Suprapubic skin (tissue), 4 donors: ENCODE results near the gene PTPRF.

Source experiments
- POLR2A ChIP-seq, 2 donors: fragments of 450-650 bp; IDR thresholded peaks; one replicate each; pipeline ENCODE4 v1.6.1; 2017; ENCODE audit warnings: antibody characterized with exemption in 2 of 2, mild to moderate bottlenecking in 2 of 2, moderate library complexity in 2 of 2
- POLR2AphosphoS5 ChIP-seq, 3 donors: sonication (generic); formaldehyde crosslinking; IDR thresholded peaks; one replicate each; pipeline ENCODE4 v1.6.1; 2017; ENCODE audit warnings: antibody characterized with exemption in 3 of 3
- TF ChIP-seq, protein P1 (sequence below), 2 donors: fragments of 200-600 bp in 1 of 2; fragments of 450-650 bp in 1 of 2; sonication (generic) in 1 of 2; IDR thresholded peaks; one replicate each; pipeline ENCODE4 v1.5.1; 2016 to 2019; ENCODE audit warnings: antibody characterized with exemption in 2 of 2, mild to moderate bottlenecking in 1 of 2, moderate library complexity in 1 of 2

DNA sequence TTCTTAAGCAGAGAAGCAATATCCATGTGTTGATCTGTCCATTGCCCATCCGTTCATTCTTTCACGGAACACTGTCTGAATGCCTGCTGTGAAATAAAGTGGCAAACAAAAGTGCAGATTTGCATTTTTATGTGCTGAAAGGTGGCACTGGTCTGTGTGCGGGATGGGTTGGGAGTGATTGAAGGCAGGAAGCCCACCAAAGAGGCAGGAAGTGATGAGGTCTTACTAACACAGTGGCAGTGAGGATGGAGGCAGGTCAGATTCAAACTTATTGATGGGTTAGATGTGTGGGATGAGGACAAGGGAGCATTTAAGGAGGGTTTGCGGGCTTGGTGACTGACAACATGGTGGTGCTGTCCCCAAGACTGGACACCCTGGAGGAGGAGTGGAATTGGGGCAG, 8.3 kb downstream of the PTPRF start:
- TF ChIP-seq, protein P1, sequence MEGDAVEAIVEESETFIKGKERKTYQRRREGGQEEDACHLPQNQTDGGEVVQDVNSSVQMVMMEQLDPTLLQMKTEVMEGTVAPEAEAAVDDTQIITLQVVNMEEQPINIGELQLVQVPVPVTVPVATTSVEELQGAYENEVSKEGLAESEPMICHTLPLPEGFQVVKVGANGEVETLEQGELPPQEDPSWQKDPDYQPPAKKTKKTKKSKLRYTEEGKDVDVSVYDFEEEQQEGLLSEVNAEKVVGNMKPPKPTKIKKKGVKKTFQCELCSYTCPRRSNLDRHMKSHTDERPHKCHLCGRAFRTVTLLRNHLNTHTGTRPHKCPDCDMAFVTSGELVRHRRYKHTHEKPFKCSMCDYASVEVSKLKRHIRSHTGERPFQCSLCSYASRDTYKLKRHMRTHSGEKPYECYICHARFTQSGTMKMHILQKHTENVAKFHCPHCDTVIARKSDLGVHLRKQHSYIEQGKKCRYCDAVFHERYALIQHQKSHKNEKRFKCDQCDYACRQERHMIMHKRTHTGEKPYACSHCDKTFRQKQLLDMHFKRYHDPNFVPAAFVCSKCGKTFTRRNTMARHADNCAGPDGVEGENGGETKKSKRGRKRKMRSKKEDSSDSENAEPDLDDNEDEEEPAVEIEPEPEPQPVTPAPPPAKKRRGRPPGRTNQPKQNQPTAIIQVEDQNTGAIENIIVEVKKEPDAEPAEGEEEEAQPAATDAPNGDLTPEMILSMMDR (IDR thresholded peaks at IDR 0.05): no peak
- no peak for TF ChIP-seq POLR2AphosphoS5 (IDR thresholded peaks at IDR 0.05)
- no peak for TF ChIP-seq POLR2A (IDR thresholded peaks at IDR 0.05)
